HFF-Myc (cell line): ENCODE results near the gene JMJD1C.

Experiments
- DNase-seq: peaks from one replicate; pipeline ENCODE4 v3.0.0-alpha.2; 2011; ENCODE audit warnings: low read depth; ENCODE audit errors: extremely low read depth
- H3K4me3 ChIP-seq: replicated peaks from 2 replicates; pipeline ENCODE4 v1.5.1; 2011; ENCODE audit warnings: low read depth, mild to moderate bottlenecking, control low read depth, low read length
- TF ChIP-seq, protein P1 (sequence below): IDR thresholded peaks from 2 replicates; pipeline ENCODE4 v1.5.1; 2012; ENCODE audit warnings: mild to moderate bottlenecking, low read depth, low read length, control low read depth; ENCODE audit errors: missing control alignments

JMJD1C gene

GRCh38 chr10:63209705-63210104, 256.1 kb downstream of the JMJD1C start:
- no peak for DNase-seq
- TF ChIP-seq, protein P1, sequence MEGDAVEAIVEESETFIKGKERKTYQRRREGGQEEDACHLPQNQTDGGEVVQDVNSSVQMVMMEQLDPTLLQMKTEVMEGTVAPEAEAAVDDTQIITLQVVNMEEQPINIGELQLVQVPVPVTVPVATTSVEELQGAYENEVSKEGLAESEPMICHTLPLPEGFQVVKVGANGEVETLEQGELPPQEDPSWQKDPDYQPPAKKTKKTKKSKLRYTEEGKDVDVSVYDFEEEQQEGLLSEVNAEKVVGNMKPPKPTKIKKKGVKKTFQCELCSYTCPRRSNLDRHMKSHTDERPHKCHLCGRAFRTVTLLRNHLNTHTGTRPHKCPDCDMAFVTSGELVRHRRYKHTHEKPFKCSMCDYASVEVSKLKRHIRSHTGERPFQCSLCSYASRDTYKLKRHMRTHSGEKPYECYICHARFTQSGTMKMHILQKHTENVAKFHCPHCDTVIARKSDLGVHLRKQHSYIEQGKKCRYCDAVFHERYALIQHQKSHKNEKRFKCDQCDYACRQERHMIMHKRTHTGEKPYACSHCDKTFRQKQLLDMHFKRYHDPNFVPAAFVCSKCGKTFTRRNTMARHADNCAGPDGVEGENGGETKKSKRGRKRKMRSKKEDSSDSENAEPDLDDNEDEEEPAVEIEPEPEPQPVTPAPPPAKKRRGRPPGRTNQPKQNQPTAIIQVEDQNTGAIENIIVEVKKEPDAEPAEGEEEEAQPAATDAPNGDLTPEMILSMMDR = no peak
- H3K4me3 ChIP-seq = no peak overlapping the region

DNA sequence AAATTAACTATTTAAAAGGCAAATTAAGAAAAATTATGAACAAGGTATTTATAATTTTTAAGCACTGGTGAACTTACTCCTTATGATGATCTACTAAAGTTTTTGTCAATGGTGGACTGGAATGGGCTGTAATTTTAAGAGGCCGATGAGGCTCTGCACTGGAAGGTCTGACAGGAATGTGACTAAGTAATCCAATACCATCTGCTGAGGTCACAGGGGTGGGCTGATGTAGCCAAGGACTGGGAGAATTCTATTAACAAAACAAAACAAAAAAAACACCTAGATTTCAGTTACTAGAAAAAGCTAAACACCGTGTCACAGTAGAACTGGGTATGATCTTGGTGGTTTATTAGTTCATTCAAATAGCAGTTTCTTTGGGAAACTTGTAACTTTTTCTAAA, 256.8 kb downstream of the JMJD1C start:
- H3K4me3 ChIP-seq = no peak overlapping the region
- DNase-seq = no peak
- TF ChIP-seq, protein P1 = no peak

DNA sequence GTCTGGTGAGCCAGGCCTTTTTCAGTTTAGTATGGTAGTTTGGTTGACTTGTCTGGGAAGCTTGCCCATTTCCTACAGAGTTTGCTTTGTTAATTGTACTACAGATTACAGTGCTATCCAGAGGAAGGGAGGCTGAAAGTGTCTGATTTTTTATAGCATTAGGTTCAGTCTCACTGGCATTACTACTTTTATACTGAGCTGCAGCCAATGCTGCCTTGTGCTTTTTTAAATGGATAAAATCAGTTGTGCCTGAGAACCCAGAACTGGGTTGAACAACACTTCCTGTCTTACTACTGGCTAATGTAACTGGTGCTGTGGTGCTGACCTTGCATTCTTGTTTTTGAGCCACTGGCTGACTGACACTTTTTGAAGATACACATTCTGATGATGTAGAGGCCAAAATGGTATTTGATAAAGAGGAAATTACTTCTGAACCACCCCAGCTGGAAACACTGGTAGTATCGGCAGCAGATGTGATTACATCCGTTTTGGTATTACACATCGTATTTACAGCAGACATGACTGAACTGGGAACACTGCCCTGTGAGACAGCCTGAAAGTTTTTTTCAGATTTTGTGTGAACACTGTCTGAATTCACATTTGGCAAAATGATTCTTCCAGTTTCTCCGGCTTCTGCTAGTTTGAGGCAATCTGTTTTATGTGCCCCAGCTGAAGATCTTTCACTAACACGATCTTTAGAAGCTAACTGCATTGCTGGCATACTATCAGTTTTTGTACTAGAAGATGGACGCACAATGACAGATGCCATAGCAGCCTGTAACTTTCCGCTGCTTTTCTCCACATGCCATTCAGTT, 258.6 kb downstream of the JMJD1C start:
- TF ChIP-seq, protein P1 = no peak
- H3K4me3 ChIP-seq = no peak overlapping the region; the same call in 1 of the 2 replicates
- DNase-seq = peak; percentile 62

DNA sequence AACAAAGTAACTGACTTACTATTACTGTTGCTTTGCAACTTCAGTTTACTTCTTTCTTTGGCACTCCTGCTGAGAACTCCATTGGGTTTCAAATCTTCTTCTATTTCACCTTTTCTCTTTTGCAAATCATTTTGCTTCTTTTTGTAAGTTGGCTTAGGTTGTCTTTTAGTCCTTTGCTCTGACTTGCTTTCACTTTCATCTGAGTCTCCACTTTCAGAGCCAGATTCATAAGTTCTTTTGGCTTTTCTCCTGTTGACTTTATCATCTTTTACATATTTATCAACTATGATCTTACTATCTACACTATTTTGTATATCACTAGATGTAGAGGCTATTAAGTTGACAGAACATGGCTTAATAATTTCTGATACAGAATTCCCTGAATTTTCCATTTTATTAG, 259.2 kb downstream of the JMJD1C start:
- no peak overlapping the region for H3K4me3 ChIP-seq
- DNase-seq = no peak
- TF ChIP-seq, protein P1 = no peak

DNA sequence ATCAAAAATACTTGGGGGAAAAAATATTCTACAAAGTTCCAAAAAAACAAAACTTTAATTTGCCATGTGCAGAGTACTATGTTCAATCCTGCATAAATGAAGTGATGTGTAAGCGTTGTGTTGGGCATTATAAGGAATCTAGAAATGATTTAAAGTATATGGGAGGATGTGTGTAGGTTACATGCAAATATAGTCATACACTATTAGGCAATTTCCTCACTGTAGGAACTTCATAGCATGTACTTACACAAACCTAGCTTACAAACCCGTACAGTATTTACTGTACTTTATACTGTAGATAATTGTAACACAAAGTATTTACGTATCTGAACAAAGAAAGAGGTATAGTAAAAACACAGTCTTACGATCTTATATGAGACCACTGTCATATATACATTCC, 260.4 kb downstream of the JMJD1C start:
- TF ChIP-seq, protein P1 = no peak
- DNase-seq = no peak
- H3K4me3 ChIP-seq = no peak overlapping the region

- TF ChIP-seq, protein P1 = no peak
- no peak overlapping the region for H3K4me3 ChIP-seq
- no peak for DNase-seq
Measured at GRCh38 chr10:63204667-63205391, 260.9 kb downstream of the JMJD1C start.
